ENCODE measurements around the gene IL12RB1.

Gene IL12RB1

GRCh38 chr19:18119013-18119716 is 32.4 kb upstream of the IL12RB1 start:
- no peak for TF ChIP-seq CTCF (IDR thresholded peaks at IDR 0.05; ENCODE audit: control insufficient read depth, extremely low read depth, insufficient read depth)
- H3K4me3 ChIP-seq (ENCODE audit: low read depth, low read length) = peak overlapping the region; percentile 82

DNA sequence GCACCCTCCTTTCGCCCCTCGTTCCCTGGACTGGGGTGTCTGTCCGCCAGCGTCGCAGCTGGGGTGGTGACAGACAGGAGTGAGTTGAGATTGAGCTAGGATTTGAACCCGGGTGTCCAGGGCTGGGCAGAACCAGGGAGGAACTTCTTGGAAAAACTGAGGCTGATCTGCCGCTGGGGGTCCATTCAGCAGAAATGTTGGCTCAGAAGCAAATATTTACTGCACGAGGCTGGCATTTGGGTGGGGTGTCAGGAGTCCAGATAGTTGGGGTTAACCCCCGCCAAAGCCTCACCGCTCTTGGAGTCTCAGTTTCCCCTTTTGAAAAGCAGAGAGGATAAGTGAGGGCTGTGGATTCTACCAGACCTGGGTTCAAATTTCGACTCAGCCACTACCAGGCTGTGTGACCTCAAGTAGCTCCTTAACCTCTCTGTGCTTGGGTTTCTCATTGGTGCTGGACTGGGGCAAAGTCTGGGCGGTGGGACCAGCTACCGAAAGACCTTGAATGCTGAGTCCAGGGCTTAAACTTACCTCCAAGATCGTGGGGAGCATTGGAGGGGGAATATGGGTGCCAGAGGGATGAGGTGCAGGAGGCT is 31.8 kb upstream of the IL12RB1 start:
- DNase-seq (ENCODE audit: low read depth) = no peak
- no peak for TF ChIP-seq CTCF (IDR thresholded peaks at IDR 0.05; ENCODE audit: control insufficient read depth, extremely low read depth, insufficient read depth)
- peak overlapping the region; percentile 82 for H3K4me3 ChIP-seq (ENCODE audit: low read depth, low read length)

More at GRCh38 chr19:18119013-18119716, 32.4 kb upstream of the IL12RB1 start:
- no peak for DNase-seq (ENCODE audit: low read depth)

- peak; percentile 44 for DNase-seq (ENCODE audit: low read depth)
- H3K4me3 ChIP-seq (ENCODE audit: low read depth, low read length) = peak overlapping the region; percentile 82
- TF ChIP-seq CTCF (IDR thresholded peaks at IDR 0.05; ENCODE audit: control insufficient read depth, extremely low read depth, insufficient read depth) = 0 out of 2 replicates have a peak, but pooled peaks have one; percentile 8
These were observed 31.1 kb upstream of the IL12RB1 start for GRCh38 chr19:18117692-18118378.

DNA sequence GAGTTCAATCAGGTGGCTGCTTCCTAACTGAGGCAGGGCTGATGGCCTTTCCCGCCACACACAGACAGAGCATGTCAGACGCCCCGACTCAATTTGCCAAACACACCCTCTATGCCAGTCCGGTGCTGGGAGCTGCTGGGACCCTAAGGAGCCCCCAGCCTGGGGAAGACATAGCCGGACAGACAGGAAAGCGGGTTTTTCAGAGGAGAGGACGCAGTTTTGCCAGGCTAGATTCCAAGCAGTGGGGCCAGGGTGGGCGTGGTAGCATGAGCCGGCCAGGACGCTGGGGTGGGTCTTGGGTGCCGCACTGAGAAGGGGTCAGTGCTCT is 30.6 kb upstream of the IL12RB1 start:
- DNase-seq (ENCODE audit: low read depth) = no peak
- peak overlapping the region; percentile 43 for H3K4me3 ChIP-seq (ENCODE audit: low read depth, low read length)
- no peak for TF ChIP-seq CTCF (IDR thresholded peaks at IDR 0.05; ENCODE audit: control insufficient read depth, extremely low read depth, insufficient read depth)

DNA sequence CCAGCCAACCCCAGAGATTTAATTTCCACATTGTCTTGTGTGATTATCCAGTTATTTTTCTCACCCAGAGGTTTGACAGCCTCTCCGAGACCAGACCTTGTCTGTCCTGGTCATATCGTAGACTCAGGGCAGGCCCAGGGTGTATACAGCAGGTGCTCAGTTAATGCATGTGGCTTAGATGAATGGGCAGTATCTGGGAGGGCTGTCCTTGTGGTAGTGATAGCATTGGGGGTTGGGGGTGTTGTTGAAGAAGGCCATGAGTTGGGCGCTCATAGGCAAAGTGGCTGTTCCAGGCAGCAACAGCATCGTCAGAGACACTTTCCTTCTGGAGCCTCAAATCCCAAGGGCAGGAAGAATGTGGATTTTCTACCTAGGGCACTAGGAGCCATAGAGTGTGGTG is 27.7 kb upstream of the IL12RB1 start:
- TF ChIP-seq CTCF (IDR thresholded peaks at IDR 0.05; ENCODE audit: control insufficient read depth, extremely low read depth, insufficient read depth) = no peak
- H3K4me3 ChIP-seq (ENCODE audit: low read depth, low read length) = no peak overlapping the region
- no peak for DNase-seq (ENCODE audit: low read depth)

DNA sequence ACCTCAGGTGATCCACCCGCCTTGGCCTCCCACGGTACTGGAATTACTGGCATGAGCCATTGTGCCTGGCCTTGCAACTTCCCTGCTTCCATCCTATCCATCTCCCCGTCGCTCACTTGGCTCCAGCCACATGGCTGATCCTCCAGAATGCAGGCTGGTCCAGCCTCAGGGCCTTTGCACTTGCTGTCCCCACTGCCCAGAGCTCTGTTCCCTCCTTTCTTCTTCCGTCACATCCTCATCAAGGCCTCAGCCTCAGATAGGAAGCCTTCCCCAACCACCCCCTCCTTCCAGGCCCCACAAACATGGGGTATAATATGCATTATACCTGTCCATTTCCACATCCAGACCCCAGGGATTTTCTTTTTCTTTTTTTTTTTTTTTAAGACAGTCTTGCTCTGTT is 27.1 kb upstream of the IL12RB1 start:
- no peak for DNase-seq (ENCODE audit: low read depth)
- H3K4me3 ChIP-seq (ENCODE audit: low read depth, low read length) = no peak overlapping the region
- no peak for TF ChIP-seq CTCF (IDR thresholded peaks at IDR 0.05; ENCODE audit: control insufficient read depth, extremely low read depth, insufficient read depth)
